MM.1S (cell line): Measurements from ENCODE around the gene PDPR.
"Not testable (repeated sequence)": the region's sequence is repeated elsewhere in the genome, so short reads cannot be mapped to it uniquely, and the experiment has no call there.

Experiments
- EZH2 ChIP-seq: fragments of 300-600 bp; sonication (generic); optimal IDR thresholded peaks from 2 replicates; pipeline ENCODE3; 2017; ENCODE audit warnings: low read depth, mild to moderate bottlenecking, antibody characterized with exemption, low read length, mixed read lengths
- EZH2phosphoT487 ChIP-seq: fragments of 300-600 bp; sonication (generic); IDR thresholded peaks from 2 replicates; pipeline ENCODE4 v1.6.1; 2018; ENCODE audit warnings: antibody characterized with exemption, low read length
- TF ChIP-seq, protein P1 (sequence below): fragments of 300-600 bp; sonication (generic); IDR thresholded peaks from 2 replicates; pipeline ENCODE4 v1.5.1; 2016; ENCODE audit warnings: antibody characterized with exemption, low read length, mixed read lengths

DNA sequence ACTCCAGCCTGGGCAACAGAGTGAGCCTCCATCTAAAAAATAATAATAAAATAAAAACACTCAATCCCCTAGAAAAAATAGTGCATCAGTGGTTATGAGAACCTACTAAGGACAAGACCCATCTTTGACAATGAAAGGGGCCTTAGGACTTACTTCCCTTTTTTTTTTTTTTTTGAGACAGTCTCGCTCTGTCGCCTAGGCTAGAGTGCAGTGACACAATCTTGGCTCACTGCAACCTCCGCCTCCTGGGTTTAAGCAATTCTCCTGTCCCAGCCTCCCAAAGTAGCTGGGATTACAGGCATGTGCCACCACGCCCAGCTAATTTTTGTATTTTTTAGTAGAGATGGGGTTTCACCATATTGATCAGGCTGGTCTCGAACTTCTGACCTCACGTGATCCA is 2.0 kb upstream of the PDPR start:
- TF ChIP-seq EZH2, EZH2phosphoT487: not testable (repeated sequence)
- TF ChIP-seq, protein P1, sequence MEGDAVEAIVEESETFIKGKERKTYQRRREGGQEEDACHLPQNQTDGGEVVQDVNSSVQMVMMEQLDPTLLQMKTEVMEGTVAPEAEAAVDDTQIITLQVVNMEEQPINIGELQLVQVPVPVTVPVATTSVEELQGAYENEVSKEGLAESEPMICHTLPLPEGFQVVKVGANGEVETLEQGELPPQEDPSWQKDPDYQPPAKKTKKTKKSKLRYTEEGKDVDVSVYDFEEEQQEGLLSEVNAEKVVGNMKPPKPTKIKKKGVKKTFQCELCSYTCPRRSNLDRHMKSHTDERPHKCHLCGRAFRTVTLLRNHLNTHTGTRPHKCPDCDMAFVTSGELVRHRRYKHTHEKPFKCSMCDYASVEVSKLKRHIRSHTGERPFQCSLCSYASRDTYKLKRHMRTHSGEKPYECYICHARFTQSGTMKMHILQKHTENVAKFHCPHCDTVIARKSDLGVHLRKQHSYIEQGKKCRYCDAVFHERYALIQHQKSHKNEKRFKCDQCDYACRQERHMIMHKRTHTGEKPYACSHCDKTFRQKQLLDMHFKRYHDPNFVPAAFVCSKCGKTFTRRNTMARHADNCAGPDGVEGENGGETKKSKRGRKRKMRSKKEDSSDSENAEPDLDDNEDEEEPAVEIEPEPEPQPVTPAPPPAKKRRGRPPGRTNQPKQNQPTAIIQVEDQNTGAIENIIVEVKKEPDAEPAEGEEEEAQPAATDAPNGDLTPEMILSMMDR: not testable (repeated sequence)
